RCC 7860 (cell line): ENCODE measurements around the gene FSTL1.

Experiments
- DNase-seq: peaks from one replicate; pipeline ENCODE4 v3.0.0-alpha.2; 2015; ENCODE audit warnings: low spot score
- FAIRE-seq: peaks from 2 replicates; lab custom pipeline; 2012; peaks lifted over from hg19 to GRCh38; lab: Jason Lieb, UNC

Gene FSTL1

GRCh38 chr3:120441776-120442175 lies 9.0 kb downstream of the FSTL1 start:
- no peak for DNase-seq
- no peak for FAIRE-seq

- FAIRE-seq (no peak), DNase-seq (no peak)
These were observed 10.0 kb downstream of the FSTL1 start for GRCh38 chr3:120440762-120441161.

GRCh38 chr3:120440001-120440703 lies 10.6 kb downstream of the FSTL1 start:
- DNase-seq, result peak; percentile 77
- FAIRE-seq, result no peak

GRCh38 chr3:120438665-120439370 lies 12.0 kb downstream of the FSTL1 start:
- DNase-seq (peak; percentile 84), FAIRE-seq (peak; percentile 65)

- FAIRE-seq (no peak), DNase-seq (no peak)
These were observed 12.6 kb downstream of the FSTL1 start for GRCh38 chr3:120438216-120438615.

GRCh38 chr3:120437559-120437958 lies 13.2 kb downstream of the FSTL1 start:
- FAIRE-seq, result no peak
- DNase-seq, result no peak

GRCh38 chr3:120436523-120437050 lies 14.2 kb downstream of the FSTL1 start:
- DNase-seq (no peak), FAIRE-seq (no peak)

GRCh38 chr3:120435621-120436020 lies 15.2 kb downstream of the FSTL1 start:
- FAIRE-seq (peak; percentile 89), DNase-seq (peak; percentile 94)

GRCh38 chr3:120433662-120434331 lies 17.0 kb downstream of the FSTL1 start:
- no peak for FAIRE-seq
- DNase-seq, result no peak

GRCh38 chr3:120432150-120432860 lies 18.5 kb downstream of the FSTL1 start:
- FAIRE-seq (no peak), DNase-seq (no peak)

GRCh38 chr3:120429921-120430361 lies 20.9 kb downstream of the FSTL1 start:
- DNase-seq (peak; percentile 26), FAIRE-seq (no peak)

GRCh38 chr3:120428924-120429323 lies 21.9 kb downstream of the FSTL1 start:
- DNase-seq (peak; percentile 33), FAIRE-seq (no peak)

GRCh38 chr3:120427201-120427600 lies 23.6 kb downstream of the FSTL1 start:
- no peak for DNase-seq
- no peak for FAIRE-seq

GRCh38 chr3:120425572-120426250 lies 25.1 kb downstream of the FSTL1 start:
- FAIRE-seq, result no peak

GRCh38 chr3:120424976-120425570 lies 25.7 kb downstream of the FSTL1 start:
- no peak for FAIRE-seq
- DNase-seq, result no peak

More at GRCh38 chr3:120425572-120426250, 25.1 kb downstream of the FSTL1 start:
- DNase-seq, result no peak

- FAIRE-seq (no peak), DNase-seq (no peak)
These were observed 26.3 kb downstream of the FSTL1 start for GRCh38 chr3:120424506-120424905.

- FAIRE-seq (no peak), DNase-seq (no peak)
These were observed 27.4 kb downstream of the FSTL1 start for GRCh38 chr3:120423432-120423831.

- no peak for DNase-seq
- no peak for FAIRE-seq
These were observed 28.9 kb downstream of the FSTL1 start for GRCh38 chr3:120421926-120422325.

- DNase-seq (no peak), FAIRE-seq (no peak)
These were observed 29.8 kb downstream of the FSTL1 start for GRCh38 chr3:120420928-120421551.
